Measurements from ENCODE around the gene PTPRA. TPM values are rescaled to one million over a fixed set of nuclear protein-coding genes. Genes with fewer than 3 reads are reported as not detected.
"Not testable (repeated sequence)": the region's sequence is repeated elsewhere in the genome, so short reads cannot be mapped to it uniquely, and the experiment has no call there.

PTPRA gene, protein sequence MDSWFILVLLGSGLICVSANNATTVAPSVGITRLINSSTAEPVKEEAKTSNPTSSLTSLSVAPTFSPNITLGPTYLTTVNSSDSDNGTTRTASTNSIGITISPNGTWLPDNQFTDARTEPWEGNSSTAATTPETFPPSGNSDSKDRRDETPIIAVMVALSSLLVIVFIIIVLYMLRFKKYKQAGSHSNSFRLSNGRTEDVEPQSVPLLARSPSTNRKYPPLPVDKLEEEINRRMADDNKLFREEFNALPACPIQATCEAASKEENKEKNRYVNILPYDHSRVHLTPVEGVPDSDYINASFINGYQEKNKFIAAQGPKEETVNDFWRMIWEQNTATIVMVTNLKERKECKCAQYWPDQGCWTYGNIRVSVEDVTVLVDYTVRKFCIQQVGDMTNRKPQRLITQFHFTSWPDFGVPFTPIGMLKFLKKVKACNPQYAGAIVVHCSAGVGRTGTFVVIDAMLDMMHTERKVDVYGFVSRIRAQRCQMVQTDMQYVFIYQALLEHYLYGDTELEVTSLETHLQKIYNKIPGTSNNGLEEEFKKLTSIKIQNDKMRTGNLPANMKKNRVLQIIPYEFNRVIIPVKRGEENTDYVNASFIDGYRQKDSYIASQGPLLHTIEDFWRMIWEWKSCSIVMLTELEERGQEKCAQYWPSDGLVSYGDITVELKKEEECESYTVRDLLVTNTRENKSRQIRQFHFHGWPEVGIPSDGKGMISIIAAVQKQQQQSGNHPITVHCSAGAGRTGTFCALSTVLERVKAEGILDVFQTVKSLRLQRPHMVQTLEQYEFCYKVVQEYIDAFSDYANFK
- 37.4 TPM for polyA plus RNA-seq (2012; ENCODE audit: missing spikeins)

DNA sequence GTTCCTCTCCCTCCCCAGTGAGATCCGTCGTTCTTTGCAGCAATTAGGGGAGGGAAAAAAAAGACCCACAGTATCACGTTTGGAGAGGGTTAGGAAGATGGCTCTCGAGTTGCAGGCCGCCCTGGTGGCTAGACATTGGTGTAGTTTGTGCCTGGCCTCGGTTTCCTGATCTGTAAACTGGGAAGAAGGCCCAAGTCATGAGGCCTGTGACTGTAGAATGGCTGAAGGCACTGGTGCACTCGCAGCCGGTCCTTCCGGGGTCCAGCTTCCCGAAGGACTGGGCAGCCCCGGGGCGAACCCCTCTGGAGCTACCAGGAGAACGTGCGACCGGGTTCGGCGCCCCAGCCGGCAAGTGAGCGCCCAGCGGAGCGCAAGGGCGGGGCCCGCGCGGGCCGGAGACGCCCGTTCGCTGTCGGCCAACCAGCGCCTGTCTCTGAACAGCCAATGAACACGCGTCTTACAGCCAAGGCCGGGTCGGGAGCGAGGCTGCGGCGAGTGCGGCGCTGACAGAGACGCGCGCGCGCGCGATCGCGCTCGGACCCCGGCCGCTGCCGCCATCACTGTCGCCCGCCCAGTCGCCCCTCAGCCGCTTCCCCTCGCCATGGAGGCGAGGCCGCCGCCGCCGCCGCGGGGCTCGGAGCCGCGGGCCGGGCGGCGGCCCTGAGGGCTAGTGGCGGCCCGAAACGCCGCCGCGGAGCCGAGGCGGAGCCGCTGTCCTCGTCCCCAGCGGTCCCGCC, at the start of gene PTPRA:
Gene PTPRA (plus strand): TSS at position 472 of the 737 bp plus-strand sequence. CDS start 90,797 bp downstream, outside the sequence.
- FAIRE-seq, result peak; percentile 99

GRCh38 chr20:2825761-2826160, 47.5 kb upstream of the PTPRA start:
- TF ChIP-seq POLR2A (IDR thresholded peaks at IDR 0.05; ENCODE audit: low read depth, low read length), result no peak
- TF ChIP-seq POLR2AphosphoS5 (IDR thresholded peaks at IDR 0.05; ENCODE audit: low read depth, low read length), result no peak
- no peak for TF ChIP-seq TAF1 (IDR thresholded peaks at IDR 0.05; ENCODE audit: borderline replicate concordance, low read depth, low read length)
- FAIRE-seq, result no peak
- no peak for DNase-seq (ENCODE audit: insufficient read length)

More for the DNA sequence above, at the start of gene PTPRA:
- DNase-seq (ENCODE audit: insufficient read length), result peak; percentile 88
- TF ChIP-seq POLR2A (IDR thresholded peaks at IDR 0.05; ENCODE audit: low read depth, low read length) (peak; percentile 92), TAF1 (IDR thresholded peaks at IDR 0.05; ENCODE audit: borderline replicate concordance, low read depth, low read length) (no peak; the same call in 1 of the 2 replicates), POLR2AphosphoS5 (IDR thresholded peaks at IDR 0.05; ENCODE audit: low read depth, low read length) (peak; percentile 82)

DNA sequence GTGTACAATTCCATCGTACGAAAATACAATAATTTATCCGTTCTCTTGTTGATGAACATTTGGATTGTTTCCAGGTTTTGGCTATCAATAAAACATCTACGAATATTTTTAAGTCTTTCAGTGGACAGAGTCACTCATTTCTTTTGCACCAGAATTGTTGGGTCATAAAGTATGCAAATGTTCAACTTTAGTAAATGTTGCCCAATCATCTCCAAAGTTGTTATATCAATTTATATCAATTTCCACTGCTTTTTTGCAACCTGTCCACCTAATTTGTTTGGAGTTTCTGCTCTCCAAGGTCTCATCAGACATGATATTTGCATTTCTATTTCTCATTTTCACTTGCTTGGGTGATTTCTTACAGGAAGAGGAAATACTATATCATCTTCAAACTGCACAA, 46.6 kb upstream of the PTPRA start:
- FAIRE-seq, result no peak
- TF ChIP-seq POLR2AphosphoS5 (IDR thresholded peaks at IDR 0.05; ENCODE audit: low read depth, low read length) (no peak), POLR2A (IDR thresholded peaks at IDR 0.05; ENCODE audit: low read depth, low read length) (no peak), TAF1 (IDR thresholded peaks at IDR 0.05; ENCODE audit: borderline replicate concordance, low read depth, low read length) (no peak)
- DNase-seq (ENCODE audit: insufficient read length), result no peak

DNA sequence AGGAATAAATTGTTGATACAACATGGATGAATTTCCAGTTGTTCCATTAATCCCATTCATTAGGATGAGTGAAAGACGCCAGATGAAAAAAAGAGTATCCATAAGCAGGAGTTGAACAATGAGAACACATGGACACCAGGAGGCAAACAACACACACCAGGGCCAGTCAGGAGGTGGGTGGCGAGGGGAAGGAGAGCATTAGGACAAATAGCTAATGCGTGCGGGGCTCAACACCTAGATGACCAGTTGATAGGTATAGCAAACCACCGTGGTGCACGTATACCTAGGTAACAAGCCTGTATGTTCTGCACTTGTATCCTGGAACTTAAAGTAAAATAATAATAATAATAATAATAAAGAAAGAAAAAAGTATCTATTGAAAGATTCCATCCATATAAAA, 43.9 kb upstream of the PTPRA start:
- FAIRE-seq, result no peak
- TF ChIP-seq TAF1 (IDR thresholded peaks at IDR 0.05; ENCODE audit: borderline replicate concordance, low read depth, low read length) (no peak), POLR2A (IDR thresholded peaks at IDR 0.05; ENCODE audit: low read depth, low read length) (no peak), POLR2AphosphoS5 (IDR thresholded peaks at IDR 0.05; ENCODE audit: low read depth, low read length) (no peak)
- DNase-seq (ENCODE audit: insufficient read length), result no peak

DNA sequence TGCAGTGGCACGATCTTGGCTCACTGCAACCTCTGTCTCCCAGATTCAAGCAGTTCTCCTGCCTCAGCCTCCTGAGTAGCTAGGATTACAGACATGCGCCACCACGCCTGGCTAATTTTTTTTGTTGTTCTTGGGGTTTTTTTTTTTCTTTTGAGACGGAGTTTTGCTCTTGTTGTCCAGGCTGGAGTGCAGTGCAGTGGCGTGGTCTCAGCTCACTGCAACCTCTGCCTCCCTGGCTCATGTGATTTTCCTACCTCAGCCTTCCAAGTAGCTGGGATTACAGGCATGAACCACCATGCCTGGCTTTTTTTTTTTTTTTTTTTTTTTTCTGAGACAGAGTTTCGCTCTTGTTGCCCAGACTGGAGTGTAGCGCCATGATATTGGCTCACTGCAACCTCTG, 42.1 kb upstream of the PTPRA start:
- not testable (repeated sequence) for FAIRE-seq; DNase-seq (ENCODE audit: insufficient read length)

GRCh38 chr20:2833761-2834160, 39.5 kb upstream of the PTPRA start:
- TF ChIP-seq TAF1 (IDR thresholded peaks at IDR 0.05; ENCODE audit: borderline replicate concordance, low read depth, low read length) (no peak), POLR2AphosphoS5 (IDR thresholded peaks at IDR 0.05; ENCODE audit: low read depth, low read length) (no peak), POLR2A (IDR thresholded peaks at IDR 0.05; ENCODE audit: low read depth, low read length) (no peak)
- DNase-seq (ENCODE audit: insufficient read length) (no peak), FAIRE-seq (no peak)

DNA sequence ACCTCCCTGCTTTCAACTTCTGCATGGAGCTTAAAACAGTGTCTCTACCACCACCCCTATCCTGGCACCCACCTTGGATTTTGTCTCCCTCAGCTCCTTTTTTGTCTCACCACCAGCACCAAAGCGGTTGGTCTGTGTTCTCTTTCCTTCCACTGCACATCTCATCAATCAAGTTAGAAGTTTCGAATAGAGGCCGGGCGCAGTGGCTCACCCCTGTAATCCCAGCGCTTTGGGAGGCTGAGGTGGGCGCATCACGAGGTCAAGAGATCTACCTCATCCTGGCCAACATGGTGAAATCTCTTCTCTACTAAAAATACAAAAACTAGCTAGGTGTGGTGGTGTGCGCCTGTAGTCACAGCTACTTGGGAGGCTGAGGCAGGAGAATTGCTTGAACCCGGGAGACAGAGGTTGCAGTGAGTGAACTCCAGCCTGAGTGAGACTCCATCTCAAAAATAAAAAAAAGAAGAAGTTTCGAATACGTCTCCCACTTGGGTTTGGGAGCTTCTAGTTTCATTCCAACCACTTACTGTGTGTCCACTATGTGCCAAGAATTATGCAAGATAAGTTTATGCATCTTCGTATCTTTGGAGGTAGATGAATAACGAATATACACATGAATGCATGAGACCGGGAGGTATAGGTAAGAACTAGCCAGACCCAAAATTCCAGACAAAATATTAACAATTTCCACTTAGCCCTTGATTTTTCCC, 38.7 kb upstream of the PTPRA start:
- DNase-seq (ENCODE audit: insufficient read length), result no peak
- no peak for TF ChIP-seq TAF1 (IDR thresholded peaks at IDR 0.05; ENCODE audit: borderline replicate concordance, low read depth, low read length)
- no peak for TF ChIP-seq POLR2AphosphoS5 (IDR thresholded peaks at IDR 0.05; ENCODE audit: low read depth, low read length)
- no peak for TF ChIP-seq POLR2A (IDR thresholded peaks at IDR 0.05; ENCODE audit: low read depth, low read length)
- no peak for FAIRE-seq

GRCh38 chr20:2835331-2835796, 37.9 kb upstream of the PTPRA start:
- DNase-seq (ENCODE audit: insufficient read length) (no peak), FAIRE-seq (no peak)
- TF ChIP-seq TAF1 (IDR thresholded peaks at IDR 0.05; ENCODE audit: borderline replicate concordance, low read depth, low read length) (no peak), POLR2A (IDR thresholded peaks at IDR 0.05; ENCODE audit: low read depth, low read length) (no peak), POLR2AphosphoS5 (IDR thresholded peaks at IDR 0.05; ENCODE audit: low read depth, low read length) (no peak)

DNA sequence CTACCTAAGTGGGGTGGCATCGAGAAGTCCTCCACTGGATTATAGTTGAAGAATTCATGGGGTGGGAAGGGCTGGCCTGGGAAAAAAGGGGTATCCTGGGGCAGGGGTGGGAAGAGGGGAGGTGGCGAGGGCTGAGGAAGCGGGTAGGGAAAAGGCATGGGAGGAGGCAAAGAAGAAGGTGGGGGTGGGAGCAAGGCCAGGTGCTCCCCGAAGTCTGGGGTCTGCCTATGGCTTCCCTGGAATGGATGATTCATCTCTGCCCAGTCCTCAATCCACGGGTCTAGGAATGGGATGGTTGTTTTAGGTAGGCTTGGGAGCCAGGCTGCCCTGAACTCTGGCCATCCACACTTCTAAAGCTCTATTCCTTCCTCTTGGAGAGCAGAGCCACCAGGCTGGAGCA, 37.2 kb upstream of the PTPRA start:
- TF ChIP-seq TAF1 (IDR thresholded peaks at IDR 0.05; ENCODE audit: borderline replicate concordance, low read depth, low read length) (no peak), POLR2A (IDR thresholded peaks at IDR 0.05; ENCODE audit: low read depth, low read length) (no peak), POLR2AphosphoS5 (IDR thresholded peaks at IDR 0.05; ENCODE audit: low read depth, low read length) (no peak)
- no peak for FAIRE-seq
- no peak for DNase-seq (ENCODE audit: insufficient read length)

GRCh38 chr20:2837221-2837960, 35.9 kb upstream of the PTPRA start:
- no peak for DNase-seq (ENCODE audit: insufficient read length)
- FAIRE-seq, result no peak
- no peak for TF ChIP-seq POLR2AphosphoS5 (IDR thresholded peaks at IDR 0.05; ENCODE audit: low read depth, low read length)
- no peak for TF ChIP-seq TAF1 (IDR thresholded peaks at IDR 0.05; ENCODE audit: borderline replicate concordance, low read depth, low read length)
- no peak for TF ChIP-seq POLR2A (IDR thresholded peaks at IDR 0.05; ENCODE audit: low read depth, low read length)

All from GM12892 (cell line).